GM12892 (cell line): ENCODE measurements around the gene NEK5.

Experiments used
- POLR2A ChIP-seq: IDR thresholded peaks from 2 replicates; pipeline ENCODE4 v1.6.1; 2011; ENCODE audit warnings: low read depth, low read length, control low read depth
- POLR2AphosphoS5 ChIP-seq: IDR thresholded peaks from 2 replicates; pipeline ENCODE4 v1.6.1; 2011; ENCODE audit warnings: low read depth, low read length, control low read depth
- TAF1 ChIP-seq: IDR thresholded peaks from 2 replicates; pipeline ENCODE4 v1.6.1; 2011; ENCODE audit warnings: low read depth, mild to moderate bottlenecking, control low read depth, low read length, borderline replicate concordance

DNA sequence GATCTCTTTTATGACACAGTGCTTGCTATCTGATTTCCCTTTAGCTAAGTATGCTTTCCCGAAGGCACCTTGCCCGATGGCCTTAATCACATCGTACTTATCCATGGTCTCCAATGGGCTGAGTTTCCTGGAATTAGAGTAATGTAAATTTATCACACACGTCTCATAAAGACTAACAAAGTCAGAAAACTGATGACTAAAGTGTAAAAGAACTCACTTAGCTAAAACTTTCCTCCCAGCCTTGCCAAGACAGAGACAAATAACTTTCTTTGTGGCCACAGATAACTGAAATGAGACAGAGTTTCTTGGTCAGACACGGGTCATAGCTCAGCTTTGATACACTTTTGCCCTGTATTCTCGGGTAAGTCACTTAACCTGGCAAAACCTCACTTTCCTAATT, 1.5 kb downstream of the NEK5 start:
- TF ChIP-seq POLR2A (no peak), POLR2AphosphoS5 (no peak), TAF1 (no peak)
